ENCODE measurements around the gene OTOF.

The OTOF gene

DNA sequence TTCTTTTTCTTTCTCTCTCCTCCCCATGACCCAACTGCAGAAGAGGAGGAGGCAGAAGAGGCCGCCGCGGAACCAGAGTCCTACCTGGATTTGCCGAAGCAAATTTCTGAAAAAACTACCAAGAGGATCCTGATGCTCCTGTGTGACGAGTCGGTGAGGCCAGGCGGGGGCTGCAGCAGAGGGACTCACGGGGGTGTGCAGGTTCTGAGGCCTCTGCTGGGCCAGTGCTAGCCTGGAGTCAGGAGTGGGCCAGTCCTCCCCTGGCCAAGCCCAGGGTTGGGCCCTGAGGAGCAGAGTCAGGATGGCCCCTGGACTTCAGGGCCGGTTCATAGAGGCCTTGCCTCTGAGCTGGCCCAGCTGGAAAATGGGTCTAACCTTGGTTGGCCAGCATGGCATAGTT is 29.3 kb downstream of the OTOF start:
- TF ChIP-seq, protein P1, sequence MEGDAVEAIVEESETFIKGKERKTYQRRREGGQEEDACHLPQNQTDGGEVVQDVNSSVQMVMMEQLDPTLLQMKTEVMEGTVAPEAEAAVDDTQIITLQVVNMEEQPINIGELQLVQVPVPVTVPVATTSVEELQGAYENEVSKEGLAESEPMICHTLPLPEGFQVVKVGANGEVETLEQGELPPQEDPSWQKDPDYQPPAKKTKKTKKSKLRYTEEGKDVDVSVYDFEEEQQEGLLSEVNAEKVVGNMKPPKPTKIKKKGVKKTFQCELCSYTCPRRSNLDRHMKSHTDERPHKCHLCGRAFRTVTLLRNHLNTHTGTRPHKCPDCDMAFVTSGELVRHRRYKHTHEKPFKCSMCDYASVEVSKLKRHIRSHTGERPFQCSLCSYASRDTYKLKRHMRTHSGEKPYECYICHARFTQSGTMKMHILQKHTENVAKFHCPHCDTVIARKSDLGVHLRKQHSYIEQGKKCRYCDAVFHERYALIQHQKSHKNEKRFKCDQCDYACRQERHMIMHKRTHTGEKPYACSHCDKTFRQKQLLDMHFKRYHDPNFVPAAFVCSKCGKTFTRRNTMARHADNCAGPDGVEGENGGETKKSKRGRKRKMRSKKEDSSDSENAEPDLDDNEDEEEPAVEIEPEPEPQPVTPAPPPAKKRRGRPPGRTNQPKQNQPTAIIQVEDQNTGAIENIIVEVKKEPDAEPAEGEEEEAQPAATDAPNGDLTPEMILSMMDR (IDR thresholded peaks at IDR 0.05; ENCODE audit: low read depth, low read length), result no peak
- in situ Hi-C loops (cut with HindIII; ENCODE audit: low sequenced_read_pairs), result no loop called here
- no peak for DNase-seq (ENCODE audit: low read depth, low spot score)
- no peak overlapping the region for H3K4me3 ChIP-seq (ENCODE audit: low read depth, low read length)

DNA sequence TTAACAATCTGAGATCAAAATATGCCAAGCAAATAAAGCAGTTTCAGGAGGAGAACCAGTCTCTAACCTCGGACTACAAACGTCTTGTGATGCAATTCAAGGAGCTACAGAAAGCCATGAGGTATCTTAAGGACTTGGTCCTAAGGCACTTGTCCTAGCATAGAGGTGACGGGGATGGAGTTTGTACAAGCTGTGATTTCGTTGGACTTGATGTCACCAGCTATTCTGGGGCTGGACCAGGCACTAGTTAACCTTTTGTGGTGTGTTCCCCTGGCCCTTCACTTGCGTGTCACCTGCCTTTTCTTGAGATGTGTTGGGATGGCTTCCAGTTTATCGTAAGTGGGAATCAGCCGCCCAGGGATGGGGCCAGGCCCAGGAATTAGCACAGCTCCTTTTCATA is 33.7 kb downstream of the OTOF start:
- no peak for DNase-seq (ENCODE audit: low read depth, low spot score)
- H3K4me3 ChIP-seq (ENCODE audit: low read depth, low read length), result no peak overlapping the region
- in situ Hi-C loops (cut with HindIII; ENCODE audit: low sequenced_read_pairs), result no loop called here
- TF ChIP-seq, protein P1 (IDR thresholded peaks at IDR 0.05; ENCODE audit: low read depth, low read length), result no peak

DNA sequence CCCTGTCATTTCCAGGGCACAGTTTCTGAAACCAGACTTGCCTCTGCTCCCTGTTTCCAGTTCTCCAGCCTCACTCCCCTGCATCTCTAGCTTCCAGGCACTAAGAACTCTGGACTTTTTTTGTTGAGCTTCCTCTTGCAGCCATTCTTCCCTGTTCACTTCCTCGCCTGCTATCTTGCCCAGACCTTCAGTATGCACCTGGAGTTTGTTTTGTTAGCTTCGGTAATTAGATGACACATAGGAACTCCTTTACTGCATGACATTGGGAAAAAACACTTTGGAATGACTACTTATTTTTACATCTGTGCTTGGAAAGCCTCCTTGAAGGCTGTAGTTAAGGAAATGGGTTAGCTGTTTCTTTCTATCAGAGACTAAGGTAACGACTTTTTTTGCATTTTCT is 35.2 kb downstream of the OTOF start:
- in situ Hi-C loops (cut with HindIII; ENCODE audit: low sequenced_read_pairs), result no loop called here
- TF ChIP-seq, protein P1 (IDR thresholded peaks at IDR 0.05; ENCODE audit: low read depth, low read length), result no peak
- no peak overlapping the region for H3K4me3 ChIP-seq (ENCODE audit: low read depth, low read length)
- no peak for DNase-seq (ENCODE audit: low read depth, low spot score)

DNA sequence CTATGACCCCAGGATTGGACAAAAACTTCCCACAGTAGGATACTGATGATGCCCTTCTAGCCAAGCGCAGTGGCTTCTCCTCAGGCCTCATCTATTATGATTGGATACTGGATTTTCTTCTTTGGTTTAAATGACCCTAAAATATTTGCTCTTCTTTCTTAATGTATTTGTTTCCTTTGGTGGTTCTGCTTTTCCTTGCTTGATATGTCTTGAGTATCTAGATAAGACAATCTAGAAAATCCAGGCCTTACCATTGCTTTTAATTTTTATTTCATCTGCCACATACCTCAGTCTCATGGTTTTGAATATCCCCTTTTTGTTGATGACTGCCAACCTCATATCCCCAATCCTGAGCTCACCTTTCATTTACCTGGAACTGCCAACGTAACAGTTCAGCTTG is 35.6 kb downstream of the OTOF start:
- H3K4me3 ChIP-seq (ENCODE audit: low read depth, low read length), result no peak overlapping the region
- in situ Hi-C loops (cut with HindIII; ENCODE audit: low sequenced_read_pairs), result no loop called here
- DNase-seq (ENCODE audit: low read depth, low spot score), result no peak
- TF ChIP-seq, protein P1 (IDR thresholded peaks at IDR 0.05; ENCODE audit: low read depth, low read length), result no peak

DNA sequence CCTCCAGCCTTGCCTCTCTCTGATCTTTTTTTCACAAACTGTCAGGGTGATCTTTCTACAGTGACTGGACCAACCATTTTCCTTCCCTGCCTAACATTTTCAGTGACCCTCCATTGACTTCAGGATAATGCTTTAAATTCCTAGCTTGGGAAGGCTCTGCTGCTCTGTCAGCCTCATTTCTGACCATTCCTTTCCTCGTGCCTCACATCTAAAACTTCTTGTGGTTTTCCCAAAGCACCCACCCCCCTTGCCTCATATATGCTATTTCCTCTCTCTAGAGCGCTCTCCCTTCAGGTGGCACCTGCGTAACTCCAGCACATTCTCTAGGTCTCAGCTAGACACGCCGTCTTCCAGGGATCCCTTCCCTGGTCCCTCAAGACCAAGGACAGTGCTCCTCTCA is 39.0 kb downstream of the OTOF start:
- H3K4me3 ChIP-seq (ENCODE audit: low read depth, low read length), result no peak overlapping the region
- TF ChIP-seq, protein P1 (IDR thresholded peaks at IDR 0.05; ENCODE audit: low read depth, low read length), result no peak
- no peak for DNase-seq (ENCODE audit: low read depth, low spot score)
- in situ Hi-C loops (cut with HindIII; ENCODE audit: low sequenced_read_pairs), result no loop called here

DNA sequence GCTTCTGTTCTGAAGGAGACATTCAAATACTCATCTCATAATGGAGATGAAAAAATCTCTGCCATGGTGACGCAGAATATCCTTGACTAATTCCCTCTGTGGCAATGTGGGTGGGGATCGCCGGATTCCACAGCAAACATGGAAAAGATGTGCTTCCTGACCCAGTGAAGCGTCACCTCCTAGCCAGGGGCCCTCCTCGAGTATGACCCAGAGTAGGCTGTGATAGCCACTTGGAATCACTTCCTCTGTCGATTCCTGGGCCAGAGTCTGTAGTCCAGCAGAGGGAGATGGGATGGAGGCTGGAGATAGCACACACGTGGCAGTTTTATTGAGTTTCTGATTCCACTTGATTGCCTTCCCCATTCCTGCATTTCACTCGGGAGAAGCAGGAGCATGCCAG is 39.4 kb downstream of the OTOF start:
- TF ChIP-seq, protein P1 (IDR thresholded peaks at IDR 0.05; ENCODE audit: low read depth, low read length), result no peak
- no peak overlapping the region for H3K4me3 ChIP-seq (ENCODE audit: low read depth, low read length)
- DNase-seq (ENCODE audit: low read depth, low spot score), result no peak
- in situ Hi-C loops (cut with HindIII; ENCODE audit: low sequenced_read_pairs), result no loop called here

DNA sequence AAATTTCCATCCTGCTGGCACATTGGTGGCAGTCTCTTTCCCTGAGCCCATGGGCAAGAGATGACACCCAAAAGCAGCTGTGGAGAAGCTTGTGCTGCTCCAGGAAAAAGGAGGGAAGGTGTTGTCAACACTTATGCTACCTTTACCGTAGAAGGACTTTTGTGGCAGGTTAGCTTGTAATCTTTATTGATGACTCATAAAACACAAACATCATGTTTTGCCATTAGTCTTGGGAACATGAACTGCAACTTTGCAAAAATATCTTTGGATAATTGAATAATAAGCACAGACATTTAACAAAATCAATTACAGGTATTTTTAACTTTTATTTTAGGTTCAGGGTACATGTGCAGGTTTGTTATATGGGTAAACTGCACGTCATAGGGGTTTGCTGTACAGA is 42.8 kb downstream of the OTOF start:
- TF ChIP-seq, protein P1 (IDR thresholded peaks at IDR 0.05; ENCODE audit: low read depth, low read length), result no peak
- no peak overlapping the region for H3K4me3 ChIP-seq (ENCODE audit: low read depth, low read length)
- in situ Hi-C loops (cut with HindIII; ENCODE audit: low sequenced_read_pairs), result no loop called here
- no peak for DNase-seq (ENCODE audit: low read depth, low spot score)
